ENCODE measurements around the gene BANP.
"Not testable (repeated sequence)": the region's sequence is repeated elsewhere in the genome, so short reads cannot be mapped to it uniquely, and the experiment has no call there.

DNA sequence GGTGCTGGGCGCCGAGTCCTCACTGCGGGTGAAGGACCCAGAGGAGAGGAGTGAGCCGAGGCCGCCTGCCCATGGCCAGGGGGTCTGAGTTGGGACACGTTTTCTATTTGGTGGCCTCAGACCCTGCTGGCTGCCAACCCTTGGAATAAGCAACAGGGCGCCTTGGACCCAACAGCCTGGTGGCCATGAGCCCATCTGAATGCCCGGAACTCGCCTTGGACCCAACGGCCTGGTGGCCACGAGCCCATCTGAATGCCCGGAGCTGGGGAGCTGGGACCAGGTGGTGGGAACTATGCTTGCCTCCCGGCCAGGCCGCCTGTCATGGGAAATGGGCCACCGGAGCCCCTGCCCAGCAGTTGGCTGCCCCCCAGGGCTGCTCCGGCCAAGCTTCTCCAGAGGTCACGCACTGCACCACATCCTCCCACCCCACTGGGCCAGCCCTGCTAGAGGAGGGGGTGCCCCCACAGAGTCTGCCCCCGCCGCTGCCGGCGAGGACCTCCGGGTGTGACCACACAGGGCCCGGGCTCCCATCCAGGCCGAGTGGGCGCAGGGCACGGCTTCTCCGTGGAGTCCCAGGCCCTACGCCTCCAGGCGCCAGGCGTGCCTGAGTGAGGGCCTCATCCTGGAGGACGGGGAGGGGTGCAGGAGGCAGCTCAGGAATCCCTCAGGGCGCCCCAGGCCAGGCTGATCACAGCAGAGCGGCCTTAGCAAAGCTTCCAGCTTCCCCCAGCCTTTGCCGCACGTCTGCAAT lies 140.2 kb downstream of the BANP start:
- TF ChIP-seq, protein P1, sequence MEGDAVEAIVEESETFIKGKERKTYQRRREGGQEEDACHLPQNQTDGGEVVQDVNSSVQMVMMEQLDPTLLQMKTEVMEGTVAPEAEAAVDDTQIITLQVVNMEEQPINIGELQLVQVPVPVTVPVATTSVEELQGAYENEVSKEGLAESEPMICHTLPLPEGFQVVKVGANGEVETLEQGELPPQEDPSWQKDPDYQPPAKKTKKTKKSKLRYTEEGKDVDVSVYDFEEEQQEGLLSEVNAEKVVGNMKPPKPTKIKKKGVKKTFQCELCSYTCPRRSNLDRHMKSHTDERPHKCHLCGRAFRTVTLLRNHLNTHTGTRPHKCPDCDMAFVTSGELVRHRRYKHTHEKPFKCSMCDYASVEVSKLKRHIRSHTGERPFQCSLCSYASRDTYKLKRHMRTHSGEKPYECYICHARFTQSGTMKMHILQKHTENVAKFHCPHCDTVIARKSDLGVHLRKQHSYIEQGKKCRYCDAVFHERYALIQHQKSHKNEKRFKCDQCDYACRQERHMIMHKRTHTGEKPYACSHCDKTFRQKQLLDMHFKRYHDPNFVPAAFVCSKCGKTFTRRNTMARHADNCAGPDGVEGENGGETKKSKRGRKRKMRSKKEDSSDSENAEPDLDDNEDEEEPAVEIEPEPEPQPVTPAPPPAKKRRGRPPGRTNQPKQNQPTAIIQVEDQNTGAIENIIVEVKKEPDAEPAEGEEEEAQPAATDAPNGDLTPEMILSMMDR (IDR thresholded peaks at IDR 0.05), result not testable (repeated sequence)
- not testable (repeated sequence) for TF ChIP-seq POLR2A (IDR thresholded peaks at IDR 0.05)
